ENCODE measurements around the gene L3MBTL4. TPM values are rescaled to one million over a fixed set of nuclear protein-coding genes. Genes with fewer than 3 reads are reported as not detected.
A peak's percentile ranks its signal among the peaks of the same experiment; 100 is the strongest.

The L3MBTL4 gene
- total and polyA plus RNA-seq, 10 of the 15 experiments (the other 5 are each of a cell fraction or from before 2014, with no cell fraction given), result 1.3 to 8.7 (median 3.8) TPM

DNA sequence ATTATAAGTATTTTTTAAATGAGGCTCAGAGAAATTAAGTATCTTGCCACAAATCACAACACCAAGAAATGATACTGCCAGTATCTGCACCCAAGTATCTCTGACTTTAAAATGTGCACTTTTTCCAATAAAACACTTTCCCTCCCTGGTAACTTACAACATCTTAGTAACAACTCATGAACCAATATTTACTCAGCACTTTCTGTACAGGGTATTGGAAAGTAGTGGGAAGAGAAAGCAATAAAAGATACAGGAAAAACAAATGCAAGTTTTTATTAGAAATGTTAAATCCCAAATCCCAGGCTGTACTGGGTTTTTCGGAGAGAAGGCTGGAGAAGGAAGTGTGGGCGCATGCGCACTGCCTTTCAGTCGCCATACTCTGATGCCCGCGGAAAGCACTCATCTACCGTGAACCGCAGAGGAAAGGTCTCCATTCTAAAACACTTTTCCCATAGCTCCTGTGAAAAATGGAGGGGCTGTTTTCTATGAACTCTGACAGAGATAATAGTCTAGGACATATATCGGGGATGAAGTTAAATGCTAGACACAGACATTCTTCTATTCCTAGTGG lies 52.1 kb downstream of the L3MBTL4 start:
- ChIA-PET POLR2A (no interaction called here), RAD21 (ENCODE audit: unreplicated experiment) (no interaction called here), CTCF (interaction anchor here (1.3 kb wide), 1 partner anchor 50 kb away, joined by 4 read pairs; no protein-coding TSS in a partner anchor), SMC1A (ENCODE audit: uncharacterized antibody, unreplicated experiment) (interaction anchor here (1.5 kb wide), 1 partner anchor 64 kb away, joined by 3 read pairs; no protein-coding TSS in a partner anchor)
- H3K4me3 ChIP-seq, result peak overlapping the region; percentile 35; the same call in 1 of the 2 replicates
- TF ChIP-seq MTA3 (IDR thresholded peaks at IDR 0.05; ENCODE audit: borderline replicate concordance, low read length) (no peak), ZBTB33 (IDR thresholded peaks at IDR 0.05) (peak; percentile 48; the same call in 1 of the 2 replicates)
- peaks cover 11% of the 10 kb centered on the region for H3K4me1 ChIP-seq (ENCODE audit: control insufficient read depth, insufficient read depth, low read length)
- no peaks in the 10 kb centered on the region for H3K9me3 ChIP-seq (replicated peaks; ENCODE audit: control insufficient read depth, insufficient read depth, low read length)
- FAIRE-seq, result no peak
- peak overlapping the region; percentile 4 for H3K27ac ChIP-seq (ENCODE audit: control insufficient read depth, insufficient read depth)
- no peaks in the 10 kb centered on the region for H3K27me3 ChIP-seq (replicated peaks in 1 of 2; ENCODE audit: control insufficient read depth in 2 of 2, insufficient read depth in 2 of 2, low read length in 1 of 2)
- H4K20me1 ChIP-seq (ENCODE audit: control insufficient read depth, insufficient read depth), result no peaks in the 10 kb centered on the region
- intact Hi-C loops (cut with micrococcal nuclease; ENCODE audit: unreplicated experiment), result loop anchor here (5.0 kb wide), 1 partner anchor 50 kb away; the partner anchor contains the start of gene L3MBTL4
- no peak for ATAC-seq
- no peaks in the 10 kb centered on the region for H3K36me3 ChIP-seq (ENCODE audit: control insufficient read depth in 2 of 2, insufficient read depth in 2 of 2, low read length in 1 of 2)
- WGBS (ENCODE audit: insufficient coverage, insufficient replicate concordance, low lambda C conversion rate, missing lambda C conversion rate), result 92% methylated on average over 9 of the region's 9 CpGs
- H3K9ac ChIP-seq (ENCODE audit: control insufficient read depth, insufficient read depth, low read length), result peak overlapping the region; percentile 66
- no TSS peak for BruUV-seq (replicated peaks)
- H2AFZ ChIP-seq (ENCODE audit: control insufficient read depth, low read depth, low read length), result peak overlapping the region; percentile 59; the same call in 1 of the 2 replicates
- in situ Hi-C loops (cut with MboI), result no loop called here
- no peaks in the 10 kb centered on the region for H3K79me2 ChIP-seq (ENCODE audit: control insufficient read depth, insufficient read depth, low read length)
- no peak for DNase-seq (ENCODE audit: low read depth, low spot score)
- H3K4me2 ChIP-seq (ENCODE audit: control insufficient read depth, insufficient read depth), result peak overlapping the region; percentile 75

DNA sequence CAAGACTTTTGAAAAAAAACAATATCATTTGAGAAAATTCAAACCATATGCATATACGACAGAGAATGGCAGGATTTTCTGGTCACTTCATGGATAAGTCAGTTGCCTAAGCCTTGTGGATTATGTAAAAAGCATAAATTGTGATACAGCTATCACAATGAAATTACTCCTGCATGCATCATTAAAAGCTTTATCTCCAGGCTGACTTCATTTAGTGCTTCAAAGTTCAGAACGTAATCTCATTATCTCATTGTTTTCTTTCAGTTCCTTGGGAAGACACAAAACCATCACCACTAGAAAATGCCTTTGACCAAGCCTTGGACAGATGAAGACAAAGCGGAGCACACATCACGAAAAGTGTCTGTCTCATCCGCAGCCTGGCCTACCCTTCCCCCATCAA lies 57.0 kb downstream of the L3MBTL4 start:
- H3K27me3 ChIP-seq (replicated peaks in 1 of 2; ENCODE audit: control insufficient read depth in 2 of 2, insufficient read depth in 2 of 2, low read length in 1 of 2), result no peaks in the 10 kb centered on the region
- WGBS (ENCODE audit: insufficient coverage, insufficient replicate concordance, low lambda C conversion rate, missing lambda C conversion rate), result 93% methylated on average over 5 of the region's 5 CpGs
- in situ Hi-C loops (cut with MboI), result no loop called here
- H4K20me1 ChIP-seq (ENCODE audit: control insufficient read depth, insufficient read depth), result no peaks in the 10 kb centered on the region
- no peaks in the 10 kb centered on the region for H3K9me3 ChIP-seq (replicated peaks; ENCODE audit: control insufficient read depth, insufficient read depth, low read length)
- BruUV-seq (replicated peaks), result no TSS peak
- peaks cover 6% of the 10 kb centered on the region for H3K4me1 ChIP-seq (ENCODE audit: control insufficient read depth, insufficient read depth, low read length)
- intact Hi-C loops (cut with micrococcal nuclease; ENCODE audit: unreplicated experiment), result no loop called here
- ChIA-PET RAD21 (ENCODE audit: unreplicated experiment) (interaction anchor here (1.0 kb wide), 1 partner anchor 10 kb away, joined by 3 read pairs; no protein-coding TSS in a partner anchor), POLR2A (interaction anchor here (1.4 kb wide), 1 partner anchor 9 kb away, joined by 5 read pairs; no protein-coding TSS in a partner anchor), CTCF (interaction anchor here (1.5 kb wide), 1 partner anchor 10 kb away, joined by 6 read pairs; no protein-coding TSS in a partner anchor), SMC1A (ENCODE audit: uncharacterized antibody, unreplicated experiment) (interaction anchor here (0.7 to 1.0 kb wide), 2 partner anchors 15 to 29 kb away, joined by 3 read pairs; no protein-coding TSS in a partner anchor)
- no peak overlapping the region for H3K27ac ChIP-seq (ENCODE audit: control insufficient read depth, insufficient read depth)
- no peaks in the 10 kb centered on the region for H3K36me3 ChIP-seq (ENCODE audit: control insufficient read depth in 2 of 2, insufficient read depth in 2 of 2, low read length in 1 of 2)
- H2AFZ ChIP-seq (ENCODE audit: control insufficient read depth, low read depth, low read length), result no peak overlapping the region
- no peak overlapping the region for H3K4me3 ChIP-seq
- no peak for DNase-seq (ENCODE audit: low read depth, low spot score)
- H3K79me2 ChIP-seq (ENCODE audit: control insufficient read depth, insufficient read depth, low read length), result no peaks in the 10 kb centered on the region
- no peak overlapping the region for H3K4me2 ChIP-seq (ENCODE audit: control insufficient read depth, insufficient read depth)
- no peak for FAIRE-seq
- no peak for ATAC-seq
- H3K9ac ChIP-seq (ENCODE audit: control insufficient read depth, insufficient read depth, low read length), result no peak overlapping the region
- TF ChIP-seq RFX5 (IDR thresholded peaks at IDR 0.05; ENCODE audit: low read depth, low read length) (no peak), POLR2AphosphoS5 (IDR thresholded peaks at IDR 0.05; ENCODE audit: low read length) (no peak), FOS (IDR thresholded peaks at IDR 0.05; ENCODE audit: borderline replicate concordance, extremely low read depth, insufficient read length) (no peak), CREM (IDR thresholded peaks at IDR 0.05; ENCODE audit: low read depth) (no peak), STAT3 (IDR thresholded peaks at IDR 0.05; ENCODE audit: low read depth, low read length) (no peak), PAX8 (IDR thresholded peaks at IDR 0.05) (no peak), RAD21 (IDR thresholded peaks at IDR 0.05; ENCODE audit: insufficient read depth, low read depth, low read length) (no peak)
- TF ChIP-seq, protein P1, sequence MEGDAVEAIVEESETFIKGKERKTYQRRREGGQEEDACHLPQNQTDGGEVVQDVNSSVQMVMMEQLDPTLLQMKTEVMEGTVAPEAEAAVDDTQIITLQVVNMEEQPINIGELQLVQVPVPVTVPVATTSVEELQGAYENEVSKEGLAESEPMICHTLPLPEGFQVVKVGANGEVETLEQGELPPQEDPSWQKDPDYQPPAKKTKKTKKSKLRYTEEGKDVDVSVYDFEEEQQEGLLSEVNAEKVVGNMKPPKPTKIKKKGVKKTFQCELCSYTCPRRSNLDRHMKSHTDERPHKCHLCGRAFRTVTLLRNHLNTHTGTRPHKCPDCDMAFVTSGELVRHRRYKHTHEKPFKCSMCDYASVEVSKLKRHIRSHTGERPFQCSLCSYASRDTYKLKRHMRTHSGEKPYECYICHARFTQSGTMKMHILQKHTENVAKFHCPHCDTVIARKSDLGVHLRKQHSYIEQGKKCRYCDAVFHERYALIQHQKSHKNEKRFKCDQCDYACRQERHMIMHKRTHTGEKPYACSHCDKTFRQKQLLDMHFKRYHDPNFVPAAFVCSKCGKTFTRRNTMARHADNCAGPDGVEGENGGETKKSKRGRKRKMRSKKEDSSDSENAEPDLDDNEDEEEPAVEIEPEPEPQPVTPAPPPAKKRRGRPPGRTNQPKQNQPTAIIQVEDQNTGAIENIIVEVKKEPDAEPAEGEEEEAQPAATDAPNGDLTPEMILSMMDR (IDR thresholded peaks at IDR 0.05 in 2 of 3, conservative IDR thresholded peaks at IDR 0.05 in 1 of 3; ENCODE audit: control insufficient read depth in 2 of 3, extremely low read depth in 1 of 3, insufficient read depth in 1 of 3, low read depth in 3 of 3, low read length in 3 of 3), result no peak
